Cardiac muscle cell (in vitro differentiated cells and primary cell): ENCODE measurements around the gene ACTA1. TPM values are rescaled to one million over a fixed set of nuclear protein-coding genes. Genes with fewer than 3 reads are reported as not detected.

Experiments
- DNase-seq, 2 donors: peaks; one replicate each; pipeline versions ENCODE4 v3.0.0 to v3.0.0-alpha.2; 2010 to 2017; ENCODE audit warnings: low read depth in 1 of 2, low spot score in 1 of 2
- H3K27ac ChIP-seq: fragments of 200-600 bp; sonication (generic); 2 replicates; pipeline ENCODE4 v1.5.1; 2016
- H3K27me3 ChIP-seq: fragments of 200-600 bp; sonication (generic); 2 replicates; pipeline ENCODE4 v1.6.0; 2016; ENCODE audit warnings: control low read depth
- H3K36me3 ChIP-seq: fragments of 200-600 bp; sonication (generic); 2 replicates; pipeline ENCODE4 v1.5.1; 2016; ENCODE audit warnings: control low read depth
- H3K4me1 ChIP-seq: fragments of 200-600 bp; sonication (generic); 2 replicates; pipeline ENCODE4 v1.8.1; 2017; ENCODE audit warnings: low read depth, mild to moderate bottlenecking, mixed run types
- H3K4me3 ChIP-seq: fragments of 200-600 bp; sonication (generic); 2 replicates; pipeline ENCODE4 v1.5.1; 2016; ENCODE audit warnings: mild to moderate bottlenecking
- H3K9me3 ChIP-seq: fragments of 200-600 bp; sonication (generic); 2 replicates; pipeline ENCODE4 v1.5.1; 2017; ENCODE audit warnings: low read depth, mild to moderate bottlenecking, control low read depth
- CTCF ChIP-seq: IDR thresholded peaks from 2 replicates; pipeline ENCODE4 v1.5.1; 2012; ENCODE audit warnings: low read depth, mild to moderate bottlenecking, low read length
- polyA plus RNA-seq: library from polyadenylated mRNA; unstranded; fragments of >200 nt; fragmentation: Nextera tagmentation; extraction: Ambion mirVana; gene quantifications from 2 replicates; pipeline ENCODE4 v1.2.1, GENCODE V29; 2016
- total RNA-seq: library from RNA; depleted of rRNA; stranded (reverse); fragments of >200 nt; gene quantifications from 2 replicates; pipeline ENCODE4 v1.2.3, GENCODE V29; 2016

Gene ACTA1
- total and polyA plus RNA-seq, 2 experiments from 2014 or later: 18.7 to 1,977 TPM

GRCh38 chr1:229433364-229434004 is 410 bp downstream of the ACTA1 start:
- H3K36me3 ChIP-seq: no peaks in the 10 kb centered on the region
- H3K9me3 ChIP-seq: no peaks in the 10 kb centered on the region
- no peak for TF ChIP-seq CTCF
- H3K4me1 ChIP-seq: peaks cover 4% of the 10 kb centered on the region
- H3K4me3 ChIP-seq: no peak overlapping the region
- peaks cover 67% of the 10 kb centered on the region for H3K27me3 ChIP-seq
- no peak for DNase-seq
- no peak overlapping the region for H3K27ac ChIP-seq

GRCh38 chr1:229432905-229433304 is 989 bp downstream of the ACTA1 start:
- no peak overlapping the region for H3K27ac ChIP-seq
- peaks cover 4% of the 10 kb centered on the region for H3K4me1 ChIP-seq
- H3K4me3 ChIP-seq: no peak overlapping the region
- no peak for TF ChIP-seq CTCF
- DNase-seq: no peak
- H3K9me3 ChIP-seq: no peaks in the 10 kb centered on the region
- H3K36me3 ChIP-seq: no peaks in the 10 kb centered on the region
- peaks cover 73% of the 10 kb centered on the region for H3K27me3 ChIP-seq

GRCh38 chr1:229432116-229432461 is 1.8 kb downstream of the ACTA1 start:
- Histone ChIP-seq H3K4me1 (peaks cover 4% of the 10 kb centered on the region), H3K4me3 (no peak overlapping the region), H3K27me3 (peaks cover 81% of the 10 kb centered on the region), H3K9me3 (no peaks in the 10 kb centered on the region), H3K27ac (no peak overlapping the region), H3K36me3 (no peaks in the 10 kb centered on the region)
- DNase-seq: no peak
- no peak for TF ChIP-seq CTCF

- TF ChIP-seq CTCF: no peak
- H3K27me3 ChIP-seq: peaks cover 87% of the 10 kb centered on the region
- no peak for DNase-seq
- H3K4me3 ChIP-seq: no peak overlapping the region
- H3K27ac ChIP-seq: no peak overlapping the region
- no peaks in the 10 kb centered on the region for H3K9me3 ChIP-seq
- peaks cover 4% of the 10 kb centered on the region for H3K4me1 ChIP-seq
- H3K36me3 ChIP-seq: no peaks in the 10 kb centered on the region
Observed at GRCh38 chr1:229431284-229432115, 2.4 kb downstream of the ACTA1 start.

GRCh38 chr1:229430761-229431283 is 3.1 kb downstream of the ACTA1 start:
- peak; percentile 9 for TF ChIP-seq CTCF
- no peaks in the 10 kb centered on the region for H3K9me3 ChIP-seq
- H3K27me3 ChIP-seq: peaks cover 90% of the 10 kb centered on the region
- peak; percentile 68 to 90 for DNase-seq
- peaks cover 4% of the 10 kb centered on the region for H3K4me1 ChIP-seq
- H3K27ac ChIP-seq: no peak overlapping the region
- H3K4me3 ChIP-seq: no peak overlapping the region
- H3K36me3 ChIP-seq: no peaks in the 10 kb centered on the region
